ENCODE results near the gene TNKS1BP1. TPM values are rescaled to one million over a fixed set of nuclear protein-coding genes. Genes with fewer than 3 reads are reported as not detected.

TNKS1BP1 gene
- total RNA-seq, 2 donors from 2014 or later: 5.6 to 17.7 TPM

- ATAC-seq: no peak
- peaks cover 4 to 9% of the 10 kb centered on the region in 2 donors for H3K36me3 Mint-ChIP-seq
- H3K27ac Mint-ChIP-seq: peak overlapping the region; percentile 19 to 22
- no peaks in the 10 kb centered on the region for H3K9me3 Mint-ChIP-seq
- DNase-seq (ENCODE audit: low spot score in 2 of 2): no peak
These were observed 14.7 kb downstream of the TNKS1BP1 start for GRCh38 chr11:57310091-57310490.

GRCh38 chr11:57309106-57310059, 15.4 kb downstream of the TNKS1BP1 start:
- Mint-ChIP-seq H3K9me3 (no peaks in the 10 kb centered on the region), H3K27ac (peak overlapping the region; percentile 22 to 40), H3K36me3 (peaks cover 4 to 9% of the 10 kb centered on the region in 2 donors)
- ATAC-seq: no peak
- no peak for DNase-seq (ENCODE audit: low spot score in 2 of 2)

- peak overlapping the region; percentile 22 to 40 for H3K27ac Mint-ChIP-seq
These were observed 16.2 kb downstream of the TNKS1BP1 start for GRCh38 chr11:57308426-57309060.

GRCh38 chr11:57307666-57308270, 17.0 kb downstream of the TNKS1BP1 start:
- no peak for ATAC-seq
- no peaks in the 10 kb centered on the region for H3K9me3 Mint-ChIP-seq

More at GRCh38 chr11:57308426-57309060, 16.2 kb downstream of the TNKS1BP1 start:
- no peak for ATAC-seq
- peaks cover 4 to 9% of the 10 kb centered on the region in 2 donors for H3K36me3 Mint-ChIP-seq
- DNase-seq (ENCODE audit: low spot score in 2 of 2): no peak
- no peaks in the 10 kb centered on the region for H3K9me3 Mint-ChIP-seq

GRCh38 chr11:57306940-57307565, 17.7 kb downstream of the TNKS1BP1 start:
- ATAC-seq (no peak), DNase-seq (ENCODE audit: low spot score in 2 of 2) (no peak)
- Mint-ChIP-seq H3K36me3 (peaks cover 4 to 9% of the 10 kb centered on the region in 2 donors), H3K9me3 (no peaks in the 10 kb centered on the region), H3K27ac (peak overlapping the region in 1 of 2 donors; percentile 62)

More at GRCh38 chr11:57307666-57308270, 17.0 kb downstream of the TNKS1BP1 start:
- DNase-seq (ENCODE audit: low spot score in 2 of 2): no peak
- peaks cover 4 to 9% of the 10 kb centered on the region in 2 donors for H3K36me3 Mint-ChIP-seq
- H3K27ac Mint-ChIP-seq: peak overlapping the region in 1 of 2 donors; percentile 62

- no peak overlapping the region for H3K27ac Mint-ChIP-seq
- ATAC-seq (no peak), DNase-seq (ENCODE audit: low spot score in 2 of 2) (no peak)
- H3K9me3 Mint-ChIP-seq: no peaks in the 10 kb centered on the region
- peaks cover 11 to 14% of the 10 kb centered on the region in 2 donors for H3K36me3 Mint-ChIP-seq
These were observed 18.4 kb downstream of the TNKS1BP1 start for GRCh38 chr11:57306161-57306876.

- H3K36me3 Mint-ChIP-seq: peaks cover 19 to 22% of the 10 kb centered on the region in 2 donors
- no peak overlapping the region for H3K27ac Mint-ChIP-seq
- ATAC-seq: no peak
- H3K9me3 Mint-ChIP-seq: no peaks in the 10 kb centered on the region
- DNase-seq (ENCODE audit: low spot score in 2 of 2): no peak
These were observed 19.2 kb downstream of the TNKS1BP1 start for GRCh38 chr11:57305523-57305922.

- DNase-seq (ENCODE audit: low spot score in 2 of 2): no peak
- Mint-ChIP-seq H3K9me3 (peaks cover 3 to 5% of the 10 kb centered on the region in 2 donors), H3K36me3 (peaks cover 25 to 30% of the 10 kb centered on the region in 2 donors), H3K27ac (peak overlapping the region in 1 of 2 donors; percentile 11)
- no peak for ATAC-seq
These were observed 20.7 kb downstream of the TNKS1BP1 start for GRCh38 chr11:57303990-57304579.

- peaks cover 27 to 33% of the 10 kb centered on the region in 2 donors for H3K36me3 Mint-ChIP-seq
- peaks cover 3 to 6% of the 10 kb centered on the region in 2 donors for H3K9me3 Mint-ChIP-seq
- DNase-seq (ENCODE audit: low spot score in 2 of 2) (no peak), ATAC-seq (no peak)
- peak overlapping the region; percentile 56 to 68 for H3K27ac Mint-ChIP-seq
These were observed 21.3 kb downstream of the TNKS1BP1 start for GRCh38 chr11:57303280-57303989.

- ATAC-seq: no peak
- H3K27ac Mint-ChIP-seq: no peak overlapping the region
- DNase-seq (ENCODE audit: low spot score in 2 of 2): no peak
- H3K36me3 Mint-ChIP-seq: peaks cover 33 to 38% of the 10 kb centered on the region in 2 donors
- peaks cover 3 to 6% of the 10 kb centered on the region in 2 donors for H3K9me3 Mint-ChIP-seq
These were observed 22.3 kb downstream of the TNKS1BP1 start for GRCh38 chr11:57302489-57302888.

- H3K36me3 Mint-ChIP-seq: peaks cover 33 to 38% of the 10 kb centered on the region in 2 donors
- DNase-seq (ENCODE audit: low spot score in 2 of 2): no peak
- H3K27ac Mint-ChIP-seq: peak overlapping the region; percentile 69 to 90
- ATAC-seq: no peak
- H3K9me3 Mint-ChIP-seq: peaks cover 3 to 6% of the 10 kb centered on the region in 2 donors
These were observed 22.9 kb downstream of the TNKS1BP1 start for GRCh38 chr11:57301711-57302423.

- no peak overlapping the region for H3K27ac Mint-ChIP-seq
- no peak for ATAC-seq
- H3K9me3 Mint-ChIP-seq: peaks cover 3 to 6% of the 10 kb centered on the region in 2 donors
- no peak for DNase-seq (ENCODE audit: low spot score in 2 of 2)
- peaks cover 33 to 38% of the 10 kb centered on the region in 2 donors for H3K36me3 Mint-ChIP-seq
These were observed 24.0 kb downstream of the TNKS1BP1 start for GRCh38 chr11:57300785-57301184.

- no peak for ATAC-seq
- no peak for DNase-seq (ENCODE audit: low spot score in 2 of 2)
- Mint-ChIP-seq H3K27ac (peak overlapping the region in 1 of 2 donors; percentile 36), H3K9me3 (peaks cover 3 to 6% of the 10 kb centered on the region in 2 donors), H3K36me3 (peaks cover 33 to 38% of the 10 kb centered on the region in 2 donors)
These were observed 25.5 kb downstream of the TNKS1BP1 start for GRCh38 chr11:57299150-57299737.

- Mint-ChIP-seq H3K27ac (no peak overlapping the region), H3K9me3 (peaks cover 3 to 6% of the 10 kb centered on the region in 2 donors), H3K36me3 (peaks cover 33 to 35% of the 10 kb centered on the region in 2 donors)
- DNase-seq (ENCODE audit: low spot score in 2 of 2): no peak
- ATAC-seq: no peak
These were observed 27.5 kb downstream of the TNKS1BP1 start for GRCh38 chr11:57297221-57297620.

Measured in activated naive CD4-positive, alpha-beta T cell treated with anti-CD3 and anti-CD28 coated beads, Interleukin-2, amount 50 U/mL, for 72 hours (primary cell).